ENCODE results near the gene KCND3. TPM values are rescaled to one million over a fixed set of nuclear protein-coding genes. Genes with fewer than 3 reads are reported as not detected.

The KCND3 gene
- polyA plus RNA-seq, 3 donors = not detected

DNA sequence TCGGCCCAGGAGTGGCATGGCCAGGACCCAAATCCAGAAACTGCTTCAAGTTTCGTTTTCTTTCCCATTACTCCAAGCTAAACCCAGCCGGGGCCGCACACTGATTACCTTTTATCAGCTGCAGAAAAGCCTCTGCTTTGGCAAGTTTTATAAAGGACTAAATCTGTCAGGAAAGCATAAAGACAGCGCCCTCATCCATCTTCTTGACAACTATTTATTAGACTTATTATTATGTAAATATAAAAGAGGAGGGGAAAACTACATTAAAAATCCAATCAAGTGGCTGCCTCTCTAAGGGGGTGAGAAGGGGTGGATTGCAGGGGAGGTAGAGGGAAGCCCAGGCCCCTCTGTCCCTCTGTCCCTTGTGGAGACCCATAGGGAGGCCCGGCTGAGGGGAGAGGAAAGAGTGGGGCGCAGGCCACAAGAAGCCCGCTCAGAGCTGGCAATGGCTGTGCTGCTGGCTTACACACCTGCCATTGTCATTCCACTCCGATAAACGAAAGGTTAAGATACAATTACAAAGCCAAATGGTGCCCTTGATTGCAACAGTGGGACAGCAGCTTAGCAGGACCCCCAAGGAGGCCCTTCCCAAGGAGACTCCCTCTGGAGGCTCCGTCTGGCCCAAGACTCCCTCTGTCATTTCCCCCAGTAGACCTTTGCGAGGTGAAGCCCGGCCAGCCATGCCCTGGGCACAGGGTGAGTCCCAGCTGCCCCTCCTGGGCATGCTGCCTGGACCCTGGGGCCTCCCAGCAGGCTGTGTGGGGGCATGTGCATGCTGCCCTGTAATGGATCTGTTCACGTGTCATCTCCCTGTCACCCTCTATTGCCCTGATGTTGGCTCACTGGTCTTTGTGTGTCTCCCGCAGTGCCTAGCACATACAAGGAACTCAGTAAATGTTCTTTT, 45.4 kb downstream of the KCND3 start:
- Histone ChIP-seq H3K79me2 (ENCODE audit: insufficient read depth, low read length) (no peaks in the 10 kb centered on the region), H3K9me3 (replicated peaks in 1 of 2; ENCODE audit: control insufficient read depth in 1 of 2, insufficient read depth in 1 of 2, low read length in 2 of 2) (no peaks in the 10 kb centered on the region), H4K20me1 (ENCODE audit: insufficient read depth, low read length) (no peaks in the 10 kb centered on the region), H3K9ac (ENCODE audit: insufficient read depth, low read length, poor library complexity, severe bottlenecking) (no peak overlapping the region), H2AFZ (ENCODE audit: insufficient read depth, low read depth, low read length, poor library complexity, severe bottlenecking) (no peak overlapping the region), H3K4me3 (replicated peaks in 1 of 3; ENCODE audit: low read depth in 2 of 3, low read length in 3 of 3) (no peak overlapping the region), H3K27ac (ENCODE audit: low read depth in 1 of 2, low read length in 2 of 2) (no peak overlapping the region), H3K4me2 (replicated peaks; ENCODE audit: extremely low read depth, low read length, poor library complexity, severe bottlenecking) (no peak overlapping the region), H3K4me1 (ENCODE audit: control insufficient read depth in 1 of 2, insufficient read depth in 2 of 2, low read length in 2 of 2) (no peaks in the 10 kb centered on the region), H3K27me3 (ENCODE audit: control insufficient read depth in 2 of 2, insufficient read depth in 2 of 2, low read length in 2 of 2) (no peaks in the 10 kb centered on the region), H3K36me3 (replicated peaks in 1 of 2; ENCODE audit: control insufficient read depth in 1 of 2, insufficient read depth in 2 of 2, low read length in 2 of 2) (no peaks in the 10 kb centered on the region)
- WGBS (ENCODE audit: insufficient coverage) = 95% methylated on average over 9 of the region's 15 CpGs
- Mint-ChIP-seq H3K4me1 (no peaks in the 10 kb centered on the region), H3K27ac (no peak overlapping the region), H3K4me3 (no peak overlapping the region), H3K27me3 (ENCODE audit: low read depth in 3 of 3) (peaks cover 0 to 12% (median 1%) of the 10 kb centered on the region in 3 donors), H3K9me3 (peaks cover 0 to 4% (median 0%) of the 10 kb centered on the region in 7 donors), H3K36me3 (no peaks in the 10 kb centered on the region)
- TF ChIP-seq CTCF (IDR thresholded peaks at IDR 0.05) = no peak
- intact Hi-C loops (cut with micrococcal nuclease) = no loop called here
- no peak for DNase-seq

DNA sequence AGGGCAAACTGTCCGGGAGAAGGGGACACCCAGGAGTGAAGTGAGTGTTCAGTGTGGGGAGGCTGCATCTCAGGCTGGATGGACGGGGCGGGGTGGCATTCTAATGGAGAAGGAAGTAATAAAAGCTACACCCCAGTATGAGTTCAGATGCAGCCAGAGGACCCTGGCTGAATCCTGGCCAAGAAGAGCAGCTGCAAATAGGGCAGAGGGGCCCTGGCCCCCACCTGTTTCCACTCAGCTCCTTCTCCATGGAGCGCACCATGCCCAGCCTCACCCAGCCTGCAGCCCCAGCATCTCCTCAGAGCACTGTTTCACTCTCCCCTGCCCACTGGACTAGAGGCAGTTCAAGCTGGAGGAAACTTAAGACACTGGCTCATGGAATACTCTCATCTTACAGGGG, 46.4 kb downstream of the KCND3 start:
- WGBS (ENCODE audit: insufficient coverage) = 75% methylated on average over 4 of the region's 4 CpGs
- H3K27me3 Mint-ChIP-seq (ENCODE audit: low read depth in 3 of 3) = peaks cover 0 to 6% (median under 1%) of the 10 kb centered on the region in 3 donors
- no peak for TF ChIP-seq CTCF (IDR thresholded peaks at IDR 0.05)
- H3K36me3 ChIP-seq (replicated peaks in 1 of 2; ENCODE audit: control insufficient read depth in 1 of 2, insufficient read depth in 2 of 2, low read length in 2 of 2) = no peaks in the 10 kb centered on the region
- no peaks in the 10 kb centered on the region for H3K4me1 ChIP-seq (ENCODE audit: control insufficient read depth in 1 of 2, insufficient read depth in 2 of 2, low read length in 2 of 2)
- peaks cover 0 to 4% (median 0%) of the 10 kb centered on the region in 7 donors for H3K9me3 Mint-ChIP-seq
- DNase-seq = no peak
- H3K4me2 ChIP-seq (replicated peaks; ENCODE audit: extremely low read depth, low read length, poor library complexity, severe bottlenecking) = no peak overlapping the region
- H2AFZ ChIP-seq (ENCODE audit: insufficient read depth, low read depth, low read length, poor library complexity, severe bottlenecking) = no peak overlapping the region
- H3K4me3 ChIP-seq (replicated peaks in 1 of 3; ENCODE audit: low read depth in 2 of 3, low read length in 3 of 3) = no peak overlapping the region
- intact Hi-C loops (cut with micrococcal nuclease) = no loop called here
- H3K27ac ChIP-seq (ENCODE audit: low read depth in 1 of 2, low read length in 2 of 2) = no peak overlapping the region
- H4K20me1 ChIP-seq (ENCODE audit: insufficient read depth, low read length) = no peaks in the 10 kb centered on the region
- H3K4me1 Mint-ChIP-seq = no peaks in the 10 kb centered on the region
- no peak overlapping the region for H3K4me3 Mint-ChIP-seq
- H3K9me3 ChIP-seq (replicated peaks in 1 of 2; ENCODE audit: control insufficient read depth in 1 of 2, insufficient read depth in 1 of 2, low read length in 2 of 2) = no peaks in the 10 kb centered on the region
- H3K27ac Mint-ChIP-seq = no peak overlapping the region
- no peaks in the 10 kb centered on the region for H3K27me3 ChIP-seq (ENCODE audit: control insufficient read depth in 2 of 2, insufficient read depth in 2 of 2, low read length in 2 of 2)
- no peaks in the 10 kb centered on the region for H3K79me2 ChIP-seq (ENCODE audit: insufficient read depth, low read length)
- H3K36me3 Mint-ChIP-seq = no peaks in the 10 kb centered on the region
- no peak overlapping the region for H3K9ac ChIP-seq (ENCODE audit: insufficient read depth, low read length, poor library complexity, severe bottlenecking)

All from CD14-positive monocyte (primary cell).